GM12892 (cell line): ENCODE data around the gene MRGPRD.

Source experiments
- POLR2A ChIP-seq: IDR thresholded peaks from 2 replicates; pipeline ENCODE4 v1.6.1; 2011; ENCODE audit warnings: low read depth, low read length, control low read depth
- POLR2AphosphoS5 ChIP-seq: IDR thresholded peaks from 2 replicates; pipeline ENCODE4 v1.6.1; 2011; ENCODE audit warnings: low read depth, low read length, control low read depth
- TAF1 ChIP-seq: IDR thresholded peaks from 2 replicates; pipeline ENCODE4 v1.6.1; 2011; ENCODE audit warnings: low read depth, mild to moderate bottlenecking, control low read depth, low read length, borderline replicate concordance

- TF ChIP-seq POLR2AphosphoS5 (no peak), POLR2A (no peak), TAF1 (no peak)
Measured at GRCh38 chr11:69007975-69008381, 27.2 kb upstream of the MRGPRD start.
